ENCODE results near the gene TAF3.
"Not testable (repeated sequence)": the region's sequence is repeated elsewhere in the genome, so short reads cannot be mapped to it uniquely, and the experiment has no call there.

Gene TAF3

GRCh38 chr10:7808686-7809267 is 9.5 kb upstream of the TAF3 start:
- peaks cover 12% of the 10 kb centered on the region; the same call in 1 of the 2 replicates for H3K36me3 ChIP-seq (ENCODE audit: low read length)
- H3K27me3 ChIP-seq (ENCODE audit: low read length) = no peaks in the 10 kb centered on the region

DNA sequence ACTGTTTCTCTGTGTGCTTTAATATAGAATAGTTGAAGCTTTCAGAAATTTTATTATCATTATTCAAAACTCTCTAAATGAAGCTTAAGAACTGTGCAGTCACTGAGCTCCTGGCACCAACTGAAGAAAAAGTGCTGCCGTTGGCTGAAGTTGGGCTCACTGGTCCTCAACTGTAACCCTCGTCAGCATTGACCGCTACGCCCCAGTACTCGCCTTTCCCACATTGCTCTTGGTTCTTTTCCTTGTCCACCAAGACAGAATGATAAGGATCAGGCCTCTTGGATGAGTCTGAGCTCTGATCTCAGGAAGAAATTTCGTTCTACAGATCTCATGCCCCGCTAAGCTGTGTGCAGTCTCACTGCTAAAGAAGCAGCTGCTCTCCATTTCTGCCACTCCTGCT is 7.9 kb upstream of the TAF3 start:
- no peaks in the 10 kb centered on the region for H3K27me3 ChIP-seq (ENCODE audit: low read length)
- H3K9me3 ChIP-seq (ENCODE audit: insufficient read depth, low read length) = no peaks in the 10 kb centered on the region
- H3K9me2 ChIP-seq (replicated peaks; ENCODE audit: insufficient read depth, low read length) = no peaks in the 10 kb centered on the region
- H3K9ac ChIP-seq (ENCODE audit: low read length) = no peak overlapping the region
- H2AFZ ChIP-seq (ENCODE audit: low read depth, low read length, severe bottlenecking) = no peak overlapping the region
- H4K20me1 ChIP-seq (ENCODE audit: low read depth, low read length) = no peaks in the 10 kb centered on the region
- H3K36me3 ChIP-seq (ENCODE audit: low read length) = peaks cover 10% of the 10 kb centered on the region; the same call in 1 of the 2 replicates
- no peaks in the 10 kb centered on the region for H3K79me2 ChIP-seq (ENCODE audit: insufficient read depth, low read length)
- H3K27ac ChIP-seq (ENCODE audit: low read depth, low read length) = no peak overlapping the region
- TF ChIP-seq, protein P1, sequence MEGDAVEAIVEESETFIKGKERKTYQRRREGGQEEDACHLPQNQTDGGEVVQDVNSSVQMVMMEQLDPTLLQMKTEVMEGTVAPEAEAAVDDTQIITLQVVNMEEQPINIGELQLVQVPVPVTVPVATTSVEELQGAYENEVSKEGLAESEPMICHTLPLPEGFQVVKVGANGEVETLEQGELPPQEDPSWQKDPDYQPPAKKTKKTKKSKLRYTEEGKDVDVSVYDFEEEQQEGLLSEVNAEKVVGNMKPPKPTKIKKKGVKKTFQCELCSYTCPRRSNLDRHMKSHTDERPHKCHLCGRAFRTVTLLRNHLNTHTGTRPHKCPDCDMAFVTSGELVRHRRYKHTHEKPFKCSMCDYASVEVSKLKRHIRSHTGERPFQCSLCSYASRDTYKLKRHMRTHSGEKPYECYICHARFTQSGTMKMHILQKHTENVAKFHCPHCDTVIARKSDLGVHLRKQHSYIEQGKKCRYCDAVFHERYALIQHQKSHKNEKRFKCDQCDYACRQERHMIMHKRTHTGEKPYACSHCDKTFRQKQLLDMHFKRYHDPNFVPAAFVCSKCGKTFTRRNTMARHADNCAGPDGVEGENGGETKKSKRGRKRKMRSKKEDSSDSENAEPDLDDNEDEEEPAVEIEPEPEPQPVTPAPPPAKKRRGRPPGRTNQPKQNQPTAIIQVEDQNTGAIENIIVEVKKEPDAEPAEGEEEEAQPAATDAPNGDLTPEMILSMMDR (IDR thresholded peaks at IDR 0.05; ENCODE audit: insufficient read depth, low read length, poor library complexity, severe bottlenecking) = no peak
- no peak for TF ChIP-seq EZH2phosphoT487 (conservative IDR thresholded peaks at IDR 0.05; ENCODE audit: low read length)
- H3K4me2 ChIP-seq (ENCODE audit: low read depth, low read length, poor library complexity, severe bottlenecking) = no peak overlapping the region
- no peaks in the 10 kb centered on the region for H3F3A ChIP-seq (ENCODE audit: insufficient read depth)
- no peak overlapping the region for H3K4me3 ChIP-seq (ENCODE audit: insufficient read depth, low read length, poor library complexity, severe bottlenecking)

More at GRCh38 chr10:7808686-7809267, 9.5 kb upstream of the TAF3 start:
- Histone ChIP-seq H2AFZ (ENCODE audit: low read depth, low read length, severe bottlenecking) (no peak overlapping the region), H3K9me2 (replicated peaks; ENCODE audit: insufficient read depth, low read length) (no peaks in the 10 kb centered on the region), H3K4me3 (ENCODE audit: insufficient read depth, low read length, poor library complexity, severe bottlenecking) (no peak overlapping the region), H3K9me3 (ENCODE audit: insufficient read depth, low read length) (no peaks in the 10 kb centered on the region), H3K4me2 (ENCODE audit: low read depth, low read length, poor library complexity, severe bottlenecking) (no peak overlapping the region), H3F3A (ENCODE audit: insufficient read depth) (no peaks in the 10 kb centered on the region), H3K27ac (ENCODE audit: low read depth, low read length) (no peak overlapping the region), H3K9ac (ENCODE audit: low read length) (no peak overlapping the region), H3K79me2 (ENCODE audit: insufficient read depth, low read length) (no peaks in the 10 kb centered on the region), H4K20me1 (ENCODE audit: low read depth, low read length) (no peaks in the 10 kb centered on the region)
- no peak for TF ChIP-seq EZH2phosphoT487 (conservative IDR thresholded peaks at IDR 0.05; ENCODE audit: low read length)
- TF ChIP-seq, protein P1 (IDR thresholded peaks at IDR 0.05; ENCODE audit: insufficient read depth, low read length, poor library complexity, severe bottlenecking) = no peak

DNA sequence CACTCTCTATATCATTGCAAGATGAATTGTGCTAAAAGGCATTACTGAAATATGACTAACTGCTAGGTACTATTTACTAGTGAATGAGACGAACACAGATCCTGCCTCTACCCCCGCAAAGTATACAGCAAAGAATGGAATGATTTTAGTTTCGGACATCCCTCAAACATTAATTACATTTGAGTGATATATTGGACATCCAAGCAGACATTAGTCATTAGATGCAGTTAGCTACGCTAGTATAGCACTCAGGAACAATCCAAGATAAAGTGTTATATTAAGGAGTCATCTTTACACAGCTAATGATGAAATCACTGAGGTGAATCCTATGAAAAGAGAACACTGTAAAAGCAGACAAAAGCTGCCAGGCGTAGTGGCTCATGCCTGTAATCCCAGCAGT is 7.3 kb upstream of the TAF3 start:
- H3K36me3 ChIP-seq (ENCODE audit: low read length) = peaks cover 10% of the 10 kb centered on the region; the same call in 1 of the 2 replicates
- no peak overlapping the region for H3K27ac ChIP-seq (ENCODE audit: low read depth, low read length)
- no peaks in the 10 kb centered on the region for H3K79me2 ChIP-seq (ENCODE audit: insufficient read depth, low read length)
- H3K4me3 ChIP-seq (ENCODE audit: insufficient read depth, low read length, poor library complexity, severe bottlenecking) = no peak overlapping the region
- H3K9ac ChIP-seq (ENCODE audit: low read length) = no peak overlapping the region
- TF ChIP-seq EZH2phosphoT487 (conservative IDR thresholded peaks at IDR 0.05; ENCODE audit: low read length) = no peak
- TF ChIP-seq, protein P1 (IDR thresholded peaks at IDR 0.05; ENCODE audit: insufficient read depth, low read length, poor library complexity, severe bottlenecking) = no peak
- H3K27me3 ChIP-seq (ENCODE audit: low read length) = no peaks in the 10 kb centered on the region
- H4K20me1 ChIP-seq (ENCODE audit: low read depth, low read length) = no peaks in the 10 kb centered on the region
- no peak overlapping the region for H2AFZ ChIP-seq (ENCODE audit: low read depth, low read length, severe bottlenecking)
- H3K9me3 ChIP-seq (ENCODE audit: insufficient read depth, low read length) = no peaks in the 10 kb centered on the region
- H3F3A ChIP-seq (ENCODE audit: insufficient read depth) = no peaks in the 10 kb centered on the region
- no peaks in the 10 kb centered on the region for H3K9me2 ChIP-seq (replicated peaks; ENCODE audit: insufficient read depth, low read length)
- no peak overlapping the region for H3K4me2 ChIP-seq (ENCODE audit: low read depth, low read length, poor library complexity, severe bottlenecking)

- not testable (repeated sequence) for H3K4me3 ChIP-seq (ENCODE audit: insufficient read depth, low read length, poor library complexity, severe bottlenecking); H3K36me3 ChIP-seq (ENCODE audit: low read length); H3K9me2 ChIP-seq (replicated peaks; ENCODE audit: insufficient read depth, low read length)
Observed at GRCh38 chr10:7811743-7812142, 6.6 kb upstream of the TAF3 start.

More at GRCh38 chr10:7811743-7812142, 6.6 kb upstream of the TAF3 start:
- not testable (repeated sequence) for H4K20me1 ChIP-seq (ENCODE audit: low read depth, low read length); H3K27me3 ChIP-seq (ENCODE audit: low read length); H3K9ac ChIP-seq (ENCODE audit: low read length); H3K79me2 ChIP-seq (ENCODE audit: insufficient read depth, low read length); H3K9me3 ChIP-seq (ENCODE audit: insufficient read depth, low read length); H3K4me2 ChIP-seq (ENCODE audit: low read depth, low read length, poor library complexity, severe bottlenecking); H3F3A ChIP-seq (ENCODE audit: insufficient read depth); H2AFZ ChIP-seq (ENCODE audit: low read depth, low read length, severe bottlenecking); H3K27ac ChIP-seq (ENCODE audit: low read depth, low read length)

Measured in SU-DHL-6 (cell line).